ENCODE data around the gene APOC3. TPM values are rescaled to one million over a fixed set of nuclear protein-coding genes. Genes with fewer than 3 reads are reported as not detected.

APOC3 gene
- total and polyA plus RNA-seq, 9 of the 15 experiments (the other 6 are each of a cell fraction or from before 2014, with no cell fraction given): 1.1 TPM; not detected in 8

DNA sequence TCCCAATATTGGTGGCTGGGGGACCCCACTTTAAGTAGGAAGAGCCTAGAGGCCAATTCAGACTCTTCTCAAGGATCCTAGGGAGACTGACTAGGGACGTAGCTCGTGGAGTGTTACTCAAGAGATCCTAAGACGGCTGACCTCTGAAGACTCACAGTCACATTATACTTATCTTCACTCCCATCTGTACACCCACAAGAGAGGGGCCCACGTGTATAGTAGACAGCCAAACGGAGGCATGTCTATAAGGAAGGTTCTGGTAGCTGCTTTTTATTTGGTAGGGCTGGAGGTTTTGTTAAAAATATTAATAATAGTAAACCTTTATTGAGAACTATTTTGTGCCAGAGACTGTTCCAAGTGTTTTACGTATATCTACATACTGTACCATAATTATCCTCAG is 30.6 kb downstream of the APOC3 start (continued):
- TF ChIP-seq, protein P1, sequence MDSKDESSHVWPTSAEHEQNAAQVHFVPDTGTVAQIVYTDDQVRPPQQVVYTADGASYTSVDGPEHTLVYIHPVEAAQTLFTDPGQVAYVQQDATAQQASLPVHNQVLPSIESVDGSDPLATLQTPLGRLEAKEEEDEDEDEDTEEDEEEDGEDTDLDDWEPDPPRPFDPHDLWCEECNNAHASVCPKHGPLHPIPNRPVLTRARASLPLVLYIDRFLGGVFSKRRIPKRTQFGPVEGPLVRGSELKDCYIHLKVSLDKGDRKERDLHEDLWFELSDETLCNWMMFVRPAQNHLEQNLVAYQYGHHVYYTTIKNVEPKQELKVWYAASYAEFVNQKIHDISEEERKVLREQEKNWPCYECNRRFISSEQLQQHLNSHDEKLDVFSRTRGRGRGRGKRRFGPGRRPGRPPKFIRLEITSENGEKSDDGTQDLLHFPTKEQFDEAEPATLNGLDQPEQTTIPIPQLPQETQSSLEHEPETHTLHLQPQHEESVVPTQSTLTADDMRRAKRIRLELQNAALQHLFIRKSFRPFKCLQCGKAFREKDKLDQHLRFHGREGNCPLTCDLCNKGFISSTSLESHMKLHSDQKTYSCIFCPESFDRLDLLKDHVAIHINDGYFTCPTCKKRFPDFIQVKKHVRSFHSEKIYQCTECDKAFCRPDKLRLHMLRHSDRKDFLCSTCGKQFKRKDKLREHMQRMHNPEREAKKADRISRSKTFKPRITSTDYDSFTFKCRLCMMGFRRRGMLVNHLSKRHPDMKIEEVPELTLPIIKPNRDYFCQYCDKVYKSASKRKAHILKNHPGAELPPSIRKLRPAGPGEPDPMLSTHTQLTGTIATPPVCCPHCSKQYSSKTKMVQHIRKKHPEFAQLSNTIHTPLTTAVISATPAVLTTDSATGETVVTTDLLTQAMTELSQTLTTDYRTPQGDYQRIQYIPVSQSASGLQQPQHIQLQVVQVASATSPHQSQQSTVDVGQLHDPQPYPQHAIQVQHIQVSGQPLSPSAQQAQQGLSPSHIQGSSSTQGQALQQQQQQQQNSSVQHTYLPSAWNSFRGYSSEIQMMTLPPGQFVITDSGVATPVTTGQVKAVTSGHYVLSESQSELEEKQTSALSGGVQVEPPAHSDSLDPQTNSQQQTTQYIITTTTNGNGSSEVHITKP (IDR thresholded peaks at IDR 0.05; ENCODE audit: partially characterized antibody): peak; percentile 55

DNA sequence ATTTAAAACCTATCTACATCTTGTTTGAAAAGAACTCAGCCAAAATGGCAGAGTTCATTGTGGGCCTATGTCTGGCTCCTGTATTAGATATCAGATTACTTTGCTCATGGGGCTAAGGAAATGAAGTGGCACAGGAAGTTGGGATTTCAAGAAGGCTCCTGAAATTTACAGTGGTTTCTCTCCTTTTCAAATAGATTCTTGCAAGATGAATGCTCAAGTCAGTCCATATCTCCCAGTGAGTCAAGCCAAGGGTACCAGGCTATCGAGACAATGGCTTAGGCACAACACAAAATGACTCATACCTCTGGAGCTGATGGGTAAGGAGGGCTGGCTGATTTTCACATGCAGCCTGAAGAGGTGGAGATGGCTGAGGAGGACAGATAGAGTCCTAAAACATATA is 31.8 kb downstream of the APOC3 start:
- peaks cover 72% of the 10 kb centered on the region for H3K36me3 ChIP-seq (ENCODE audit: control insufficient read depth, insufficient read depth, low read length)

More for the DNA sequence above, 31.8 kb downstream of the APOC3 start:
- peak; percentile 49 for FAIRE-seq
- no peaks in the 10 kb centered on the region for H3K79me2 ChIP-seq (ENCODE audit: control insufficient read depth, insufficient read depth, low read length)
- in situ Hi-C loops (cut with MboI) (no loop called here), intact Hi-C loops (cut with micrococcal nuclease) (no loop called here)
- no peak overlapping the region for H3K9ac ChIP-seq (ENCODE audit: insufficient read depth in 1 of 2, low read depth in 2 of 2, low read length in 2 of 2)
- POLR2A ChIA-PET: interaction anchor here (0.6 to 1.5 kb wide), 2 partner anchors 13 to 946 kb away, joined by 3 read pairs; no protein-coding TSS in a partner anchor
- no peak overlapping the region for H3K4me3 ChIP-seq
- CTCF ChIA-PET (ENCODE audit: low intra/inter-chr PET ratio): no interaction called here
- H3K4me1 ChIP-seq (replicated peaks in 1 of 2; ENCODE audit: control insufficient read depth in 2 of 2, insufficient read depth in 2 of 2, low read length in 2 of 2): peaks cover 5 to 12% of the 10 kb centered on the region in 2 experiments; a peak in 4 of 5 replicates
- BruUV-seq (replicated peaks): no TSS peak
- no peak overlapping the region for H2AFZ ChIP-seq (ENCODE audit: low read depth, low read length)
- TF ChIP-seq FOSL1 (tag; conservative IDR thresholded peaks at IDR 0.05) (peak; percentile 85), ZFP30 (CRISPR knock-in tag; IDR thresholded peaks at IDR 0.05; ENCODE audit: borderline replicate concordance) (no peak), TCF7L2 (IDR thresholded peaks at IDR 0.05; ENCODE audit: low read depth, low read length) (no peak), TRIM24 (IDR thresholded peaks at IDR 0.05) (no peak), JUN (IDR thresholded peaks at IDR 0.05; ENCODE audit: borderline replicate concordance, low read depth, low read length) (peak; percentile 8; the same call in 1 of the 2 replicates), JUN (CRISPR knock-in tag; IDR thresholded peaks at IDR 0.05; ENCODE audit: borderline replicate concordance) (no peak), CBFA2T3 (IDR thresholded peaks at IDR 0.05) (peak; percentile 30; the same call in 1 of the 2 replicates), JUND (IDR thresholded peaks at IDR 0.05; ENCODE audit: borderline replicate concordance, low read depth, low read length) (peak; percentile 70), JUND (tag; IDR thresholded peaks at IDR 0.05; ENCODE audit: borderline replicate concordance, low read depth, low read length) (peak; percentile 50; the same call in 1 of the 3 replicates)
- TF ChIP-seq, protein P2, sequence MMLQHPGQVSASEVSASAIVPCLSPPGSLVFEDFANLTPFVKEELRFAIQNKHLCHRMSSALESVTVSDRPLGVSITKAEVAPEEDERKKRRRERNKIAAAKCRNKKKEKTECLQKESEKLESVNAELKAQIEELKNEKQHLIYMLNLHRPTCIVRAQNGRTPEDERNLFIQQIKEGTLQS (IDR thresholded peaks at IDR 0.05): peak; percentile 54
- TF ChIP-seq, protein P2 (CRISPR knock-in tag; conservative IDR thresholded peaks at IDR 0.05): no peak
- TF ChIP-seq, protein P3, sequence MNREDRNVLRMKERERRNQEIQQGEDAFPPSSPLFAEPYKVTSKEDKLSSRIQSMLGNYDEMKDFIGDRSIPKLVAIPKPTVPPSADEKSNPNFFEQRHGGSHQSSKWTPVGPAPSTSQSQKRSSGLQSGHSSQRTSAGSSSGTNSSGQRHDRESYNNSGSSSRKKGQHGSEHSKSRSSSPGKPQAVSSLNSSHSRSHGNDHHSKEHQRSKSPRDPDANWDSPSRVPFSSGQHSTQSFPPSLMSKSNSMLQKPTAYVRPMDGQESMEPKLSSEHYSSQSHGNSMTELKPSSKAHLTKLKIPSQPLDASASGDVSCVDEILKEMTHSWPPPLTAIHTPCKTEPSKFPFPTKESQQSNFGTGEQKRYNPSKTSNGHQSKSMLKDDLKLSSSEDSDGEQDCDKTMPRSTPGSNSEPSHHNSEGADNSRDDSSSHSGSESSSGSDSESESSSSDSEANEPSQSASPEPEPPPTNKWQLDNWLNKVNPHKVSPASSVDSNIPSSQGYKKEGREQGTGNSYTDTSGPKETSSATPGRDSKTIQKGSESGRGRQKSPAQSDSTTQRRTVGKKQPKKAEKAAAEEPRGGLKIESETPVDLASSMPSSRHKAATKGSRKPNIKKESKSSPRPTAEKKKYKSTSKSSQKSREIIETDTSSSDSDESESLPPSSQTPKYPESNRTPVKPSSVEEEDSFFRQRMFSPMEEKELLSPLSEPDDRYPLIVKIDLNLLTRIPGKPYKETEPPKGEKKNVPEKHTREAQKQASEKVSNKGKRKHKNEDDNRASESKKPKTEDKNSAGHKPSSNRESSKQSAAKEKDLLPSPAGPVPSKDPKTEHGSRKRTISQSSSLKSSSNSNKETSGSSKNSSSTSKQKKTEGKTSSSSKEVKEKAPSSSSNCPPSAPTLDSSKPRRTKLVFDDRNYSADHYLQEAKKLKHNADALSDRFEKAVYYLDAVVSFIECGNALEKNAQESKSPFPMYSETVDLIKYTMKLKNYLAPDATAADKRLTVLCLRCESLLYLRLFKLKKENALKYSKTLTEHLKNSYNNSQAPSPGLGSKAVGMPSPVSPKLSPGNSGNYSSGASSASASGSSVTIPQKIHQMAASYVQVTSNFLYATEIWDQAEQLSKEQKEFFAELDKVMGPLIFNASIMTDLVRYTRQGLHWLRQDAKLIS (CRISPR knock-in tag; IDR thresholded peaks at IDR 0.05): no peak
- H4K20me1 ChIP-seq (replicated peaks; ENCODE audit: control insufficient read depth, insufficient read depth, low read length): no peaks in the 10 kb centered on the region
- no peak for ATAC-seq
- H3K4me2 ChIP-seq (ENCODE audit: insufficient read depth, low read length): no peak overlapping the region
- WGBS (ENCODE audit: insufficient coverage, low coverage, missing lambda C conversion rate): 50% methylated on average over 1 of the region's 1 CpG
- H3K27me3 ChIP-seq (ENCODE audit: control insufficient read depth in 2 of 2, insufficient read depth in 2 of 2, low read length in 2 of 2): no peaks in the 10 kb centered on the region
- no peaks in the 10 kb centered on the region for H3K9me1 ChIP-seq (ENCODE audit: control insufficient read depth, insufficient read depth, low read length)
- H3K9me3 ChIP-seq (replicated peaks; ENCODE audit: control insufficient read depth, insufficient read depth, low read depth, low read length): no peaks in the 10 kb centered on the region
- H3K27ac ChIP-seq (ENCODE audit: extremely low read depth, low read depth, low read length): no peak overlapping the region
- peak in 2 of 4 experiments; percentile 19 to 47 for DNase-seq (ENCODE audit: extremely low read depth in 1 of 4, low spot score in 3 of 4)

Data from K562 (cell line).